ENCODE results near the gene BRSK1. TPM values are rescaled to one million over a fixed set of nuclear protein-coding genes. Genes with fewer than 3 reads are reported as not detected.
A peak's percentile ranks its signal among the peaks of the same experiment; 100 is the strongest.

The BRSK1 gene
- total RNA-seq, 1 donor from 2014 or later: 5.8 TPM

GRCh38 chr19:55285229-55285890, 1.6 kb downstream of the BRSK1 start:
- Mint-ChIP-seq H3K27me3 (ENCODE audit: low read depth) (peaks cover 3% of the 10 kb centered on the region), H3K36me3 (ENCODE audit: low read depth) (no peaks in the 10 kb centered on the region), H3K4me3 (ENCODE audit: low read depth) (peak overlapping the region; percentile 45), H3K4me1 (ENCODE audit: low read depth) (peaks cover 9% of the 10 kb centered on the region), H3K27ac (no peak overlapping the region), H3K9me3 (no peaks in the 10 kb centered on the region)
- DNase-seq (ENCODE audit: low spot score): no peak
- intact Hi-C loops (cut with micrococcal nuclease): no loop called here

GRCh38 chr19:55287361-55288079, 3.7 kb downstream of the BRSK1 start:
- Mint-ChIP-seq H3K36me3 (ENCODE audit: low read depth) (no peaks in the 10 kb centered on the region), H3K27ac (no peak overlapping the region), H3K27me3 (ENCODE audit: low read depth) (peaks cover 3% of the 10 kb centered on the region), H3K4me1 (ENCODE audit: low read depth) (peaks cover 3% of the 10 kb centered on the region), H3K4me3 (ENCODE audit: low read depth) (no peak overlapping the region), H3K9me3 (no peaks in the 10 kb centered on the region)
- intact Hi-C loops (cut with micrococcal nuclease): no loop called here
- no peak for DNase-seq (ENCODE audit: low spot score)

- H3K4me3 Mint-ChIP-seq (ENCODE audit: low read depth): no peak overlapping the region
- intact Hi-C loops (cut with micrococcal nuclease): no loop called here
- H3K27ac Mint-ChIP-seq: no peak overlapping the region
- peaks cover 3% of the 10 kb centered on the region for H3K4me1 Mint-ChIP-seq (ENCODE audit: low read depth)
- H3K36me3 Mint-ChIP-seq (ENCODE audit: low read depth): no peaks in the 10 kb centered on the region
- H3K27me3 Mint-ChIP-seq (ENCODE audit: low read depth): no peaks in the 10 kb centered on the region
- H3K9me3 Mint-ChIP-seq: no peaks in the 10 kb centered on the region
- DNase-seq (ENCODE audit: low spot score): no peak
Observed at GRCh38 chr19:55289117-55289796, 5.5 kb downstream of the BRSK1 start.

GRCh38 chr19:55297267-55297666, 13.5 kb downstream of the BRSK1 start:
- Mint-ChIP-seq H3K9me3 (no peaks in the 10 kb centered on the region), H3K4me3 (ENCODE audit: low read depth) (no peak overlapping the region), H3K27me3 (ENCODE audit: low read depth) (no peaks in the 10 kb centered on the region), H3K4me1 (ENCODE audit: low read depth) (no peaks in the 10 kb centered on the region), H3K36me3 (ENCODE audit: low read depth) (no peaks in the 10 kb centered on the region), H3K27ac (no peak overlapping the region)
- intact Hi-C loops (cut with micrococcal nuclease): no loop called here
- DNase-seq (ENCODE audit: low spot score): no peak

GRCh38 chr19:55299991-55300390, 16.2 kb downstream of the BRSK1 start:
- H3K27me3 Mint-ChIP-seq (ENCODE audit: low read depth): no peaks in the 10 kb centered on the region
- no peaks in the 10 kb centered on the region for H3K4me1 Mint-ChIP-seq (ENCODE audit: low read depth)
- H3K4me3 Mint-ChIP-seq (ENCODE audit: low read depth): no peak overlapping the region
- H3K9me3 Mint-ChIP-seq: no peaks in the 10 kb centered on the region
- intact Hi-C loops (cut with micrococcal nuclease): loop anchor here (5.0 kb wide), 1 partner anchor 87 kb away; the partner anchor contains the start of gene RPL28
- no peak overlapping the region for H3K27ac Mint-ChIP-seq
- no peaks in the 10 kb centered on the region for H3K36me3 Mint-ChIP-seq (ENCODE audit: low read depth)
- DNase-seq (ENCODE audit: low spot score): no peak

- intact Hi-C loops (cut with micrococcal nuclease): loop anchor here (1.0 to 5.0 kb wide), 2 partner anchors 38 to 86 kb away; partner anchors contain the start of genes KMT5C and RPL28
- H3K9me3 Mint-ChIP-seq: no peaks in the 10 kb centered on the region
- peak overlapping the region; percentile 81 for H3K4me3 Mint-ChIP-seq (ENCODE audit: low read depth)
- H3K4me1 Mint-ChIP-seq (ENCODE audit: low read depth): peaks cover 4% of the 10 kb centered on the region
- H3K27me3 Mint-ChIP-seq (ENCODE audit: low read depth): no peaks in the 10 kb centered on the region
- no peak overlapping the region for H3K27ac Mint-ChIP-seq
- no peak for DNase-seq (ENCODE audit: low spot score)
- H3K36me3 Mint-ChIP-seq (ENCODE audit: low read depth): peaks cover 3% of the 10 kb centered on the region
Observed at GRCh38 chr19:55300886-55301458, 17.2 kb downstream of the BRSK1 start.

- Mint-ChIP-seq H3K4me3 (ENCODE audit: low read depth) (peak overlapping the region; percentile 81), H3K4me1 (ENCODE audit: low read depth) (peaks cover 4% of the 10 kb centered on the region), H3K9me3 (no peaks in the 10 kb centered on the region), H3K36me3 (ENCODE audit: low read depth) (peaks cover 3% of the 10 kb centered on the region), H3K27ac (peak overlapping the region; percentile 75), H3K27me3 (ENCODE audit: low read depth) (no peaks in the 10 kb centered on the region)
- intact Hi-C loops (cut with micrococcal nuclease): loop anchor here (1.0 to 5.0 kb wide), 2 partner anchors 38 to 86 kb away; partner anchors contain the start of genes KMT5C and RPL28
- DNase-seq (ENCODE audit: low spot score): peak; percentile 91
Observed at GRCh38 chr19:55301459-55302317, 17.9 kb downstream of the BRSK1 start.

GRCh38 chr19:55302318-55302703, 18.5 kb downstream of the BRSK1 start:
- Mint-ChIP-seq H3K27ac (peak overlapping the region; percentile 75), H3K9me3 (no peaks in the 10 kb centered on the region), H3K36me3 (ENCODE audit: low read depth) (peaks cover 3% of the 10 kb centered on the region), H3K4me1 (ENCODE audit: low read depth) (peaks cover 4% of the 10 kb centered on the region), H3K27me3 (ENCODE audit: low read depth) (no peaks in the 10 kb centered on the region), H3K4me3 (ENCODE audit: low read depth) (peak overlapping the region; percentile 81)
- intact Hi-C loops (cut with micrococcal nuclease): loop anchor here (5.0 kb wide), 1 partner anchor 85 kb away; the partner anchor contains the start of gene RPL28
- DNase-seq (ENCODE audit: low spot score): no peak

GRCh38 chr19:55303477-55303876, 19.7 kb downstream of the BRSK1 start:
- no peak overlapping the region for H3K27ac Mint-ChIP-seq
- intact Hi-C loops (cut with micrococcal nuclease): loop anchor here (5.0 kb wide), 1 partner anchor 84 kb away; the partner anchor contains the start of gene RPL28
- peaks cover 3% of the 10 kb centered on the region for H3K36me3 Mint-ChIP-seq (ENCODE audit: low read depth)
- no peak for DNase-seq (ENCODE audit: low spot score)
- H3K4me1 Mint-ChIP-seq (ENCODE audit: low read depth): peaks cover 4% of the 10 kb centered on the region
- no peaks in the 10 kb centered on the region for H3K27me3 Mint-ChIP-seq (ENCODE audit: low read depth)
- H3K9me3 Mint-ChIP-seq: no peaks in the 10 kb centered on the region
- no peak overlapping the region for H3K4me3 Mint-ChIP-seq (ENCODE audit: low read depth)

- intact Hi-C loops (cut with micrococcal nuclease): loop anchor here (5.0 kb wide), 1 partner anchor 83 kb away; the partner anchor contains the start of gene RPL28
- H3K4me3 Mint-ChIP-seq (ENCODE audit: low read depth): no peak overlapping the region
Observed at GRCh38 chr19:55304279-55304978, 20.6 kb downstream of the BRSK1 start.

GRCh38 chr19:55304980-55305379, 21.2 kb downstream of the BRSK1 start:
- H3K27ac Mint-ChIP-seq: no peak overlapping the region
- peaks cover 3% of the 10 kb centered on the region for H3K36me3 Mint-ChIP-seq (ENCODE audit: low read depth)
- intact Hi-C loops (cut with micrococcal nuclease): loop anchor here (5.0 kb wide), 1 partner anchor 82 kb away; the partner anchor contains the start of gene RPL28
- peaks cover 4% of the 10 kb centered on the region for H3K4me1 Mint-ChIP-seq (ENCODE audit: low read depth)
- DNase-seq (ENCODE audit: low spot score): no peak
- no peak overlapping the region for H3K4me3 Mint-ChIP-seq (ENCODE audit: low read depth)
- H3K27me3 Mint-ChIP-seq (ENCODE audit: low read depth): no peaks in the 10 kb centered on the region
- H3K9me3 Mint-ChIP-seq: no peaks in the 10 kb centered on the region

More at GRCh38 chr19:55304279-55304978, 20.6 kb downstream of the BRSK1 start:
- no peak overlapping the region for H3K27ac Mint-ChIP-seq
- H3K27me3 Mint-ChIP-seq (ENCODE audit: low read depth): no peaks in the 10 kb centered on the region
- H3K9me3 Mint-ChIP-seq: no peaks in the 10 kb centered on the region
- H3K4me1 Mint-ChIP-seq (ENCODE audit: low read depth): peaks cover 4% of the 10 kb centered on the region
- H3K36me3 Mint-ChIP-seq (ENCODE audit: low read depth): peaks cover 3% of the 10 kb centered on the region
- no peak for DNase-seq (ENCODE audit: low spot score)

Measured in activated T-helper 2 cell treated with anti-CD3 and anti-CD28 coated beads, Interferon-gamma antibody, Interleukin-2, Interleukin-4, amounts not matched to agents 10 μg/mL and 5 μg/mL and 100 μg/mL, durations not matched to agents 14 hours and 24 hours and 36 hours (primary cell).